ENCODE data around the gene TNFRSF8. TPM values are rescaled to one million over a fixed set of nuclear protein-coding genes. Genes with fewer than 3 reads are reported as not detected.

The TNFRSF8 gene
- total RNA-seq, 2 donors from 2014 or later, result 3.0 to 6.0 TPM

DNA sequence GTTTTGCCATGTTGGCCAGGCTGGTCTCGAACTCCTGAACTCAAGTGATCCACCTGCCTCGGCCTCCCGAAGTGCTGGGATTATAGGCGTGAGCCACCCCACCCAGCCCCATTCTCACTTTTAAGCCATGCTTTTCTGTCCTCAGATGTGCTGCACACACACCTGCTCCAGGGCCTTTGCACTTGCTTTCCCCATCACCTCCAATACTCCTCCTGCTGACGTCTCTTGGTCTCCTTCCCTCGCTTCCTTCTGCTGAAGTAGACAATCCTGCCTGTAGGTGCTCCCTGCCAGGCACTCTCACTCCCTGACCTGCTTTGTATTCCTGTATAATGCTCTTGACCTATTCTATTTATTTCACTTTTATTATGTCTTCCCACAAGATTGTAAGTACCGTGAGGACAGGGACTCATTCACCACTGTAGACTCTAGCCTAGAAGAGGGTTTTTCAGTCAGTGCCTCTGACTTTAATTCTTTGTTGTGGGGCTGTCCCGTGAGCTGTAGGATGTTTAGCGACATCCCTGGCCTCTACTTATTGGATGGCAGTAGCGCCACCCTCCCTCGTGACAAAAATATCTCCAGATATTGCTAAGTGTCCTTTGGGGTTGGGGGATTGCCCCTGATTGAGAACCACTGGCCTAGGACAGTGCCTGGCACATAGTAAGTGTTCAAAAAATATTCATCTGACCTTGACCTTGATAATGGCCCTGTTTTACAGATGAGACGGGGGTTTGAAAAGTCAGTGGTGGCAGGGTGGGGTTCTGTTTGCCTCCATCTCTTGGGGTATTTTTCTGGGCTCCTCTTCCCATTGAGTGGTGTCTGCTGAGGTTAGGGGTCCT, 108.3 kb downstream of the TNFRSF8 start:
- TF ChIP-seq, protein P1, sequence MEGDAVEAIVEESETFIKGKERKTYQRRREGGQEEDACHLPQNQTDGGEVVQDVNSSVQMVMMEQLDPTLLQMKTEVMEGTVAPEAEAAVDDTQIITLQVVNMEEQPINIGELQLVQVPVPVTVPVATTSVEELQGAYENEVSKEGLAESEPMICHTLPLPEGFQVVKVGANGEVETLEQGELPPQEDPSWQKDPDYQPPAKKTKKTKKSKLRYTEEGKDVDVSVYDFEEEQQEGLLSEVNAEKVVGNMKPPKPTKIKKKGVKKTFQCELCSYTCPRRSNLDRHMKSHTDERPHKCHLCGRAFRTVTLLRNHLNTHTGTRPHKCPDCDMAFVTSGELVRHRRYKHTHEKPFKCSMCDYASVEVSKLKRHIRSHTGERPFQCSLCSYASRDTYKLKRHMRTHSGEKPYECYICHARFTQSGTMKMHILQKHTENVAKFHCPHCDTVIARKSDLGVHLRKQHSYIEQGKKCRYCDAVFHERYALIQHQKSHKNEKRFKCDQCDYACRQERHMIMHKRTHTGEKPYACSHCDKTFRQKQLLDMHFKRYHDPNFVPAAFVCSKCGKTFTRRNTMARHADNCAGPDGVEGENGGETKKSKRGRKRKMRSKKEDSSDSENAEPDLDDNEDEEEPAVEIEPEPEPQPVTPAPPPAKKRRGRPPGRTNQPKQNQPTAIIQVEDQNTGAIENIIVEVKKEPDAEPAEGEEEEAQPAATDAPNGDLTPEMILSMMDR (IDR thresholded peaks at IDR 0.05), result no peak
- DNase-seq (ENCODE audit: low spot score), result no peak
- H3K4me1 ChIP-seq, result peaks cover 0 to 81% of the 10 kb centered on the region in 2 donors
- H3K27me3 ChIP-seq, result no peaks in the 10 kb centered on the region
- no peaks in the 10 kb centered on the region for H3K9me3 ChIP-seq
- H3K27ac ChIP-seq, result peak overlapping the region in 1 of 2 donors; percentile 59
- no peaks in the 10 kb centered on the region for H3K36me3 ChIP-seq
- no peak overlapping the region for H3K4me3 ChIP-seq

DNA sequence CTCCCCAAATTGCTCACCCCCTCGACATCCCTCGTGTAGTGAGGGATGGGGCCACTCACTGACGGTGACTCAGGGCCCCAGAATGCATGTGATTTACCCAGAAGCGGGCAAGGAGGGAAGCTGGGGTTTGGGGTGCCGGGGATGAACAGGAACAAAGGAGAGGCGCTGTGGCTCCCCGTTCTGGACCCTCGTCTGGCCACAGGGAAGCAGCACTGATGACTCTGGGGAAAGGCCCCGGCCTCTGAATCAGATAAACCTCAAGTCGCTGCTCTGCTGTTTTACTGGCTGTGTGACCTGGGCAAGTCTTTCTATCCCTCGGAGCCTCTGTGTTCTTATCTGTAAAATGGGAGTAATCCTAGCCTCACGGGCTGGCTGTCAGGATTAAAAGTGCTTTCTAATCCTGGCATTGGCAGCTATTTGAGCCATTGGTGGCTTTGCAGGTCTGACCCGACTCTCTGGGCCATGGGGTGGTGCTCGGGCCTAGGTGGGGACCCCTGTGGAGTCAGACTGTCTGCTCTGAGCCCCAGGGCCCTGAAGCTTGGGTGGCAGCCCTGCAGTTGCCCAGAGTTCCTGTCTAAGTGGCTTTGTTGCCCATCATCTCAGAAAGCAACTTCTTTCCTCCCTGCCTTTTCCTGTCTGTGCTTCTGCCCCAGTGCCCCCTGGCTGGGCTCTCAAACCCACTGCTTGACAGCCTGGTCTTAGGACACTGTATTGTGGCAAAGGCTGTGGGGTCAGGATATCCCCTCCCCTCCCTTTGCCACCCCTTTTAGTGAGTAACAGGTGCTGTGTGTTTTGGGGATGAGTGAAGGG, 109.1 kb downstream of the TNFRSF8 start:
- TF ChIP-seq, protein P1 (IDR thresholded peaks at IDR 0.05), result no peak
- H3K9me3 ChIP-seq, result no peaks in the 10 kb centered on the region
- H3K4me3 ChIP-seq, result no peak overlapping the region
- H3K36me3 ChIP-seq, result no peaks in the 10 kb centered on the region
- H3K27me3 ChIP-seq, result no peaks in the 10 kb centered on the region
- DNase-seq (ENCODE audit: low spot score), result no peak
- peak overlapping the region; percentile 54 to 59 for H3K27ac ChIP-seq
- H3K4me1 ChIP-seq, result peaks cover 0 to 86% of the 10 kb centered on the region in 2 donors

DNA sequence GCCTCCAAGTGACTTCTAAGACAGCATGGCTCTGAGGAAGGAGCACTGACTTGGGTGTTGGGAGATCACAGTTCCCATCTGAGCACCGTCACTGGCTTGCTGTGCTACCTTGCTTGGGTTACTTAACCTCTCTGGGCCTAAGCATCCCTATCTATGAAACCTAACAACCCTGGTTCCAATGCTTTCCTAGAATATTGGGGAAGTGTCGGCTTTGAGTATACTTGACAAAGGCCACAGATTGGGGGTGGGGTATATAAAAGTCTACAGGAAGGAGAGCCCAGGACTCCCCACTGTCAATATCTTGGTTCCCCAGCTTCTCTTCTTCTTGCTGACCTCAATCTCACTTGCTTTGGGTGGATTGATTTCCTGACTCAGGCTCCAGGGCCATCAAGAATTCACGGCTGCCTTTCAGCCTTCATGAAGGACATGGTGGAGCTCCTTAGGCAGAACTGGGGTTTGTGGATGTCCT, 110.0 kb downstream of the TNFRSF8 start:
- Histone ChIP-seq H3K36me3 (no peaks in the 10 kb centered on the region), H3K4me1 (peaks cover 0 to 93% of the 10 kb centered on the region in 2 donors), H3K27ac (peak overlapping the region; percentile 54 to 59), H3K9me3 (no peaks in the 10 kb centered on the region), H3K4me3 (no peak overlapping the region), H3K27me3 (no peaks in the 10 kb centered on the region)
- DNase-seq (ENCODE audit: low spot score), result no peak
- TF ChIP-seq, protein P1 (IDR thresholded peaks at IDR 0.05), result no peak

DNA sequence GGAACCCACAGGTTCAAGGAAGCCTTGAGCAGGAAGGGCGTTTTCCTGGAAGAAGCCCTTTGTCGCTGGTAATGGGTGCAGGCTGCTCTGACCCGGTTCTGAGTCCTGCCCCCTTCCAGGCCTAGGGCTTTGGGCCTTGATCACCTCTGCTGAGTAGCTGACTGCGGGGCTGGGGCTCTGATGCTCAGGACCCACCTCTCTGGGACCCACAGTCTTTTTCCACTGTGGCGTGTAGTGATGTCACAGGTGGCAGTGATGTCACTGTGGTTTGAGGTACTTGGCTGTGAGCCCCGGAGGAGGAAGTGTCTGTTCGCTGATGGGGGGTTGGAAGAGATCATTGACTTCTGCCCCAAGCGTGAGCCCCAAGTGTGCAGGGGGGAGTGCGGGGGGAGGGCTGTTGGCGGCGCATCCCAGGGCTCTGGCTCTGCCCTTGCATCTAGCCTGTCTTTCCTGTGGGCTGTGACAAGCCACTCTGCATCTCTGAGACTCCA, 110.6 kb downstream of the TNFRSF8 start:
- no peaks in the 10 kb centered on the region for H3K9me3 ChIP-seq

More for the DNA sequence above, 110.6 kb downstream of the TNFRSF8 start:
- TF ChIP-seq, protein P1 (IDR thresholded peaks at IDR 0.05), result no peak
- no peak for DNase-seq (ENCODE audit: low spot score)
- Histone ChIP-seq H3K36me3 (no peaks in the 10 kb centered on the region), H3K4me1 (peaks cover 0 to 94% of the 10 kb centered on the region in 2 donors), H3K4me3 (no peak overlapping the region), H3K27ac (peak overlapping the region; percentile 54 to 59), H3K27me3 (no peaks in the 10 kb centered on the region)
